ENCODE results near the gene IL1RAPL1.

Gene IL1RAPL1

DNA sequence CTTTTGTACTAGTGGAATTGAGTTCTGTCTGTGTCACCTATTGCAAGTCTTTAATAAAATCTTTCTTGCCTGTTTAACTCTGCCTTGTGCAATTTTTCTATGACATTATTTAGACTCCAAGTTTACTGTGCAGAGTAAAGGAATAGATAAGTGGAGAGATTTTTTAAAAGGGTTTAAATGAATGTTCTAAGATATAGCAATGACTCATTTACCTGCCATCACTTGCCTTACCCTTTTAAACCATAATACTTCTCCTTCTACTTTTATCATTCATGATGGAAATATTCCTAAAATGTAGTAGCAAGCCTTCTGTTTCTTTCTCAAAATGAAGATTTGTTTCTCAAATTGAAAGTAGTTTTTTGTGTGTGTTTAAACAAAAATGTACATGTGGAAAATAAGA, 845.3 kb downstream of the IL1RAPL1 start:
- Histone ChIP-seq H3K36me3 (ENCODE audit: insufficient read depth, insufficient read length, low read length) (no peaks in the 10 kb centered on the region), H3K4me1 (ENCODE audit: insufficient read depth, insufficient read length) (no peaks in the 10 kb centered on the region), H3K4me3 (ENCODE audit: insufficient read length, low read depth) (no peak overlapping the region), H3K9me3 (ENCODE audit: insufficient read depth, low read length) (0 out of 2 replicates have a peak, but pooled peaks cover 4% of the 10 kb centered on the region), H3K27me3 (ENCODE audit: insufficient read depth, insufficient read length) (no peaks in the 10 kb centered on the region), H3K9ac (ENCODE audit: insufficient read length, low read depth) (no peak overlapping the region)
- no peak for DNase-seq (ENCODE audit: low read depth, low spot score)
- no peak for TF ChIP-seq SUZ12 (IDR thresholded peaks at IDR 0.05; ENCODE audit: extremely low read depth, insufficient read depth, insufficient read length)
- no peak for TF ChIP-seq YY1 (IDR thresholded peaks at IDR 0.05; ENCODE audit: insufficient read depth, insufficient read length)
- TF ChIP-seq ZNF274 (IDR thresholded peaks at IDR 0.05; ENCODE audit: low read depth, low read length): no peak

GRCh38 chrX:29434939-29435338, 847.7 kb downstream of the IL1RAPL1 start:
- Histone ChIP-seq H3K9ac (ENCODE audit: insufficient read length, low read depth) (no peak overlapping the region), H3K4me3 (ENCODE audit: insufficient read length, low read depth) (no peak overlapping the region), H3K36me3 (ENCODE audit: insufficient read depth, insufficient read length, low read length) (no peaks in the 10 kb centered on the region), H3K27me3 (ENCODE audit: insufficient read depth, insufficient read length) (no peaks in the 10 kb centered on the region), H3K4me1 (ENCODE audit: insufficient read depth, insufficient read length) (no peaks in the 10 kb centered on the region), H3K9me3 (ENCODE audit: insufficient read depth, low read length) (no peaks in the 10 kb centered on the region)
- no peak for DNase-seq (ENCODE audit: low read depth, low spot score)
- TF ChIP-seq YY1 (IDR thresholded peaks at IDR 0.05; ENCODE audit: insufficient read depth, insufficient read length) (no peak), ZNF274 (IDR thresholded peaks at IDR 0.05; ENCODE audit: low read depth, low read length) (no peak), SUZ12 (IDR thresholded peaks at IDR 0.05; ENCODE audit: extremely low read depth, insufficient read depth, insufficient read length) (no peak)

DNA sequence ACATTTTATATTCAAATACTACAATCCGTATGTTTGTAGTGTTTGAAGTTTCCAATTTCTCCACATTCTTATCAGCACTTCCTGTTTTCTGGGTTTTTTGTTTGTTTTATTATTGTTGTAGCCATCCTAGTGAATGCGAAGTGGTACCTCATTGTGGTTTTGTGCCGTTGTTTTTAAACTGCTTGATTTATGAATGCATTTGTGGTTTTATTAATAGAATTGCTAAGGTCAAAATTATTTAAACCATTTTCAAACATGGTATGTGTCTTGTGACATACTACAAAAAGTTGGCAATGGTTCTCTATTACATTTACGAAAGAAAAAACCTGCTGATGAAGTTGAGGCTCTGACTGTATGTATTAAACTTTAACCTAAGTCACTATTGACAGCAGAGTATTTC, 848.1 kb downstream of the IL1RAPL1 start:
- Histone ChIP-seq H3K4me3 (ENCODE audit: insufficient read length, low read depth) (no peak overlapping the region), H3K36me3 (ENCODE audit: insufficient read depth, insufficient read length, low read length) (no peaks in the 10 kb centered on the region), H3K9ac (ENCODE audit: insufficient read length, low read depth) (no peak overlapping the region), H3K27me3 (ENCODE audit: insufficient read depth, insufficient read length) (no peaks in the 10 kb centered on the region), H3K9me3 (ENCODE audit: insufficient read depth, low read length) (no peaks in the 10 kb centered on the region), H3K4me1 (ENCODE audit: insufficient read depth, insufficient read length) (no peaks in the 10 kb centered on the region)
- TF ChIP-seq SUZ12 (IDR thresholded peaks at IDR 0.05; ENCODE audit: extremely low read depth, insufficient read depth, insufficient read length) (no peak), ZNF274 (IDR thresholded peaks at IDR 0.05; ENCODE audit: low read depth, low read length) (no peak), YY1 (IDR thresholded peaks at IDR 0.05; ENCODE audit: insufficient read depth, insufficient read length) (no peak)
- DNase-seq (ENCODE audit: low read depth, low spot score): no peak

GRCh38 chrX:29447867-29448266, 860.6 kb downstream of the IL1RAPL1 start:
- DNase-seq (ENCODE audit: low read depth, low spot score): no peak
- no peaks in the 10 kb centered on the region for H3K4me1 ChIP-seq (ENCODE audit: insufficient read depth, insufficient read length)
- no peak overlapping the region for H3K9ac ChIP-seq (ENCODE audit: insufficient read length, low read depth)
- no peaks in the 10 kb centered on the region for H3K36me3 ChIP-seq (ENCODE audit: insufficient read depth, insufficient read length, low read length)
- no peak overlapping the region for H3K4me3 ChIP-seq (ENCODE audit: insufficient read length, low read depth)
- no peaks in the 10 kb centered on the region for H3K9me3 ChIP-seq (ENCODE audit: insufficient read depth, low read length)
- TF ChIP-seq YY1 (IDR thresholded peaks at IDR 0.05; ENCODE audit: insufficient read depth, insufficient read length): no peak
- TF ChIP-seq ZNF274 (IDR thresholded peaks at IDR 0.05; ENCODE audit: low read depth, low read length): no peak
- TF ChIP-seq SUZ12 (IDR thresholded peaks at IDR 0.05; ENCODE audit: extremely low read depth, insufficient read depth, insufficient read length): no peak
- no peaks in the 10 kb centered on the region for H3K27me3 ChIP-seq (ENCODE audit: insufficient read depth, insufficient read length)

DNA sequence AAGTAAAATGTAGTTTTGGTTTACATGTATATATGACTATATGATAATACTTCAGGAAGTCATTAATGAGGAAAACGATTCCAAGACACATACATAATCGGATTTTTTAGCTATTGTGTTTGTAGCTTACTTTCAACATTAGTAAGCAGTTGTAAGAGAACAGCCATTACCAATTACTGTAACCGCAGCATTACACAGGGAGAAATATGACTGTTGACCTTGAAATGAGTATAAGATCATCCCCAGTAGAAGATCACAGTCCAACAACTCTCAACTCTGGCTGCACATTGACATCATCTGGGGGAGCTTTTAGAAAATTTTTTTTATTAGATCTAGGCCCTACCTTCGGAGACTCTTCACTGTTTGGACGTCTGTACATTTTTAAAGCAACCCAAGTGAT, 866.1 kb downstream of the IL1RAPL1 start:
- no peaks in the 10 kb centered on the region for H3K27me3 ChIP-seq (ENCODE audit: insufficient read depth, insufficient read length)
- DNase-seq (ENCODE audit: low read depth, low spot score): no peak
- no peaks in the 10 kb centered on the region for H3K36me3 ChIP-seq (ENCODE audit: insufficient read depth, insufficient read length, low read length)
- H3K9ac ChIP-seq (ENCODE audit: insufficient read length, low read depth): no peak overlapping the region
- no peaks in the 10 kb centered on the region for H3K4me1 ChIP-seq (ENCODE audit: insufficient read depth, insufficient read length)
- H3K4me3 ChIP-seq (ENCODE audit: insufficient read length, low read depth): no peak overlapping the region
- no peak for TF ChIP-seq ZNF274 (IDR thresholded peaks at IDR 0.05; ENCODE audit: low read depth, low read length)
- no peak for TF ChIP-seq SUZ12 (IDR thresholded peaks at IDR 0.05; ENCODE audit: extremely low read depth, insufficient read depth, insufficient read length)
- TF ChIP-seq YY1 (IDR thresholded peaks at IDR 0.05; ENCODE audit: insufficient read depth, insufficient read length): no peak
- no peaks in the 10 kb centered on the region for H3K9me3 ChIP-seq (ENCODE audit: insufficient read depth, low read length)

GRCh38 chrX:29455702-29456101, 868.5 kb downstream of the IL1RAPL1 start:
- Histone ChIP-seq H3K36me3 (ENCODE audit: insufficient read depth, insufficient read length, low read length) (no peaks in the 10 kb centered on the region), H3K4me1 (ENCODE audit: insufficient read depth, insufficient read length) (no peaks in the 10 kb centered on the region), H3K9me3 (ENCODE audit: insufficient read depth, low read length) (no peaks in the 10 kb centered on the region), H3K27me3 (ENCODE audit: insufficient read depth, insufficient read length) (no peaks in the 10 kb centered on the region), H3K9ac (ENCODE audit: insufficient read length, low read depth) (no peak overlapping the region), H3K4me3 (ENCODE audit: insufficient read length, low read depth) (no peak overlapping the region)
- DNase-seq (ENCODE audit: low read depth, low spot score): no peak
- no peak for TF ChIP-seq ZNF274 (IDR thresholded peaks at IDR 0.05; ENCODE audit: low read depth, low read length)
- no peak for TF ChIP-seq YY1 (IDR thresholded peaks at IDR 0.05; ENCODE audit: insufficient read depth, insufficient read length)
- no peak for TF ChIP-seq SUZ12 (IDR thresholded peaks at IDR 0.05; ENCODE audit: extremely low read depth, insufficient read depth, insufficient read length)

- Histone ChIP-seq H3K9me3 (ENCODE audit: insufficient read depth, low read length) (no peaks in the 10 kb centered on the region), H3K9ac (ENCODE audit: insufficient read length, low read depth) (no peak overlapping the region), H3K4me3 (ENCODE audit: insufficient read length, low read depth) (no peak overlapping the region), H3K36me3 (ENCODE audit: insufficient read depth, insufficient read length, low read length) (no peaks in the 10 kb centered on the region), H3K27me3 (ENCODE audit: insufficient read depth, insufficient read length) (no peaks in the 10 kb centered on the region), H3K4me1 (ENCODE audit: insufficient read depth, insufficient read length) (no peaks in the 10 kb centered on the region)
- TF ChIP-seq ZNF274 (IDR thresholded peaks at IDR 0.05; ENCODE audit: low read depth, low read length) (no peak), SUZ12 (IDR thresholded peaks at IDR 0.05; ENCODE audit: extremely low read depth, insufficient read depth, insufficient read length) (no peak), YY1 (IDR thresholded peaks at IDR 0.05; ENCODE audit: insufficient read depth, insufficient read length) (no peak)
- DNase-seq (ENCODE audit: low read depth, low spot score): no peak
These were observed 873.8 kb downstream of the IL1RAPL1 start for GRCh38 chrX:29461039-29461438.

All from NT2/D1 (cell line).